HL-60 (cell line): ENCODE results near the gene GUCY1A2.

Source experiments
- CTCF ChIP-seq: IDR thresholded peaks from one replicate; pipeline ENCODE4 v1.5.1; 2011; ENCODE audit warnings: low read length, control low read depth, inconsistent platforms; ENCODE audit not compliant: insufficient read depth
- GABPA ChIP-seq: IDR thresholded peaks from 2 replicates; pipeline ENCODE4 v1.6.1; 2012; ENCODE audit warnings: low read depth
- POLR2AphosphoS5 ChIP-seq: IDR thresholded peaks from 2 replicates; pipeline ENCODE4 v1.6.1; 2012; ENCODE audit warnings: low read depth
- REST ChIP-seq: IDR thresholded peaks from 2 replicates; pipeline ENCODE4 v1.6.1; 2012; ENCODE audit warnings: low read depth; ENCODE audit not compliant: insufficient replicate concordance

- no peak for TF ChIP-seq POLR2AphosphoS5
- no peak for TF ChIP-seq CTCF
- TF ChIP-seq REST = no peak
- TF ChIP-seq GABPA = no peak
Measured at GRCh38 chr11:106691807-106692365, 326.4 kb downstream of the GUCY1A2 start.
